Naive thymus-derived CD8-positive, alpha-beta T cell (primary cell): ENCODE measurements around the gene APH1B. TPM values are rescaled to one million over a fixed set of nuclear protein-coding genes. Genes with fewer than 3 reads are reported as not detected.

Experiments
- polyA plus RNA-seq, 3 donors: library from polyadenylated mRNA; unstranded; fragments of 300-500 nt; fragmentation: Illumina TruSeq; gene quantifications; one replicate each; pipeline ENCODE4 v1.2.3, GENCODE V29; 2021
- total RNA-seq, 8 experiments: library from RNA in 2 of 8; stranded (reverse) in 2 of 8; gene quantifications; one replicate each; pipeline ENCODE4 v1.2.3 and lab custom pipeline; 2021 to 2026

Gene APH1B
- total and polyA plus RNA-seq, 5 experiments from 2014 or later: 8.3 to 28.5 (median 14.3) TPM

Other genes starting within 250 kb of the APH1B start
- gene TPM1, start 234.9 kb upstream of the APH1B start, total RNA-seq: 10 to 100 TPM; 20.6 to 21.2 TPM
- 1 to 10 TPM; 5.1 to 6.0 (median 5.4) TPM for gene TPM1, start 234.9 kb upstream of the APH1B start, polyA plus RNA-seq
- 10 to 100 TPM; 11.9 to 13.4 TPM for gene LACTB, start 155.7 kb upstream of the APH1B start, total RNA-seq
- gene LACTB, start 155.7 kb upstream of the APH1B start, polyA plus RNA-seq: 10 to 100 TPM in 1 of 3 donors, 1 to 10 TPM in 2; 7.6 to 10.3 (median 9.3) TPM
- 100 to 1,000 TPM; 139 to 142 TPM for gene RPS27L, start 120.1 kb upstream of the APH1B start, total RNA-seq
- gene RPS27L, start 120.1 kb upstream of the APH1B start, polyA plus RNA-seq: 100 to 1,000 TPM; 143 to 221 (median 206) TPM
- gene RAB8B, start 88.0 kb upstream of the APH1B start, total RNA-seq: 10 to 100 TPM; 78.4 to 79.6 TPM
- 10 to 100 TPM; 35.1 to 40.7 (median 35.3) TPM for gene RAB8B, start 88.0 kb upstream of the APH1B start, polyA plus RNA-seq
- gene CA12, start 104.2 kb downstream of the APH1B start, total RNA-seq: not detected
- gene CA12, start 104.2 kb downstream of the APH1B start, polyA plus RNA-seq: not detected
- 100 to 1,000 TPM; 128 to 136 TPM for gene USP3, start 227.0 kb downstream of the APH1B start, total RNA-seq
- gene USP3, start 227.0 kb downstream of the APH1B start, polyA plus RNA-seq: 10 to 100 TPM; 31.6 to 42.9 (median 36.9) TPM